EL (cell line): ENCODE results near the gene ACSL3.

Source experiments
- DNase-seq: peaks from one replicate; pipeline ENCODE4 v3.0.0-alpha.2; 2016

ACSL3 gene

GRCh38 chr2:222883420-222883819 lies 22.6 kb downstream of the ACSL3 start:
- no peak for DNase-seq

GRCh38 chr2:222884114-222884771 lies 23.4 kb downstream of the ACSL3 start:
- no peak for DNase-seq

- no peak for DNase-seq
Measured at GRCh38 chr2:222884805-222885424, 24.1 kb downstream of the ACSL3 start.

GRCh38 chr2:222887124-222887523 lies 26.3 kb downstream of the ACSL3 start:
- DNase-seq, result no peak

GRCh38 chr2:222888716-222889115 lies 27.9 kb downstream of the ACSL3 start:
- DNase-seq, result no peak

GRCh38 chr2:222891890-222892289 lies 31.1 kb downstream of the ACSL3 start:
- no peak for DNase-seq

- peak; percentile 64 for DNase-seq
Measured at GRCh38 chr2:222892321-222892720, 31.5 kb downstream of the ACSL3 start.

- DNase-seq, result no peak
Measured at GRCh38 chr2:222892761-222893160, 31.9 kb downstream of the ACSL3 start.

GRCh38 chr2:222893716-222894115 lies 32.9 kb downstream of the ACSL3 start:
- no peak for DNase-seq

- no peak for DNase-seq
Measured at GRCh38 chr2:222895144-222895543, 34.3 kb downstream of the ACSL3 start.

GRCh38 chr2:222897898-222898297 lies 37.1 kb downstream of the ACSL3 start:
- DNase-seq, result no peak

GRCh38 chr2:222899413-222900181 lies 38.8 kb downstream of the ACSL3 start:
- DNase-seq, result no peak

GRCh38 chr2:222900354-222900753 lies 39.5 kb downstream of the ACSL3 start:
- DNase-seq, result peak; percentile 61

- DNase-seq, result no peak
Measured at GRCh38 chr2:222902660-222903059, 41.8 kb downstream of the ACSL3 start.

GRCh38 chr2:222903234-222904220 lies 42.7 kb downstream of the ACSL3 start:
- peak; percentile 59 for DNase-seq

GRCh38 chr2:222904557-222905258 lies 43.9 kb downstream of the ACSL3 start:
- DNase-seq, result peak; percentile 81

GRCh38 chr2:222907048-222907447 lies 46.2 kb downstream of the ACSL3 start:
- DNase-seq, result no peak

GRCh38 chr2:222907790-222908441 lies 47.1 kb downstream of the ACSL3 start:
- peak; percentile 64 for DNase-seq

- DNase-seq, result no peak
Measured at GRCh38 chr2:222909286-222909685, 48.5 kb downstream of the ACSL3 start.

GRCh38 chr2:222912117-222912516 lies 51.3 kb downstream of the ACSL3 start:
- no peak for DNase-seq

- DNase-seq, result no peak
Measured at GRCh38 chr2:222912776-222913175, 51.9 kb downstream of the ACSL3 start.
